PC-3 (cell line): ENCODE measurements around the gene INSYN2A. TPM values are rescaled to one million over a fixed set of nuclear protein-coding genes. Genes with fewer than 3 reads are reported as not detected.
A peak's percentile ranks its signal among the peaks of the same experiment; 100 is the strongest.

ENCODE experiments used
- ATAC-seq: fragments of 200-7000 bp; cut with Tn5 transposase; 2 replicates; pipeline ENCODE4 v1.9.1; 2020; ENCODE audit warnings: mild to moderate bottlenecking, moderate library complexity
- BruUV-seq: library from RNA; stranded (reverse); fragments of 400-500 nt; replicated peaks from 2 replicates; lab custom pipeline; 2021; lab: Mats Ljungman, UMichigan
- CTCF ChIA-PET: fragments of 300-600 bp; sonication (Branson Sonifier 250); formaldehyde crosslinking; loops from one replicate; lab custom pipeline; 2022; ENCODE audit warnings: antibody characterized with exemption; lab: Charles Lee
- POLR2A ChIA-PET: fragments of 300-600 bp; sonication (Branson Sonifier 250); formaldehyde crosslinking; loops from one replicate; lab custom pipeline; 2022; ENCODE audit warnings: antibody characterized with exemption; ENCODE audit not compliant: unreplicated experiment; lab: Charles Lee
- DNase-seq: peaks from one replicate; pipeline ENCODE4 v3.0.0-alpha.2; 2015
- H2AFZ ChIP-seq: fragments of 300-600 bp; sonication (generic); 2 replicates; pipeline ENCODE4 v1.6.0; 2016; ENCODE audit warnings: antibody characterized with exemption, low read length
- H3F3A ChIP-seq: fragments of 300-600 bp; sonication (generic); one replicate; pipeline ENCODE4 v1.6.0; 2017; ENCODE audit warnings: antibody characterized with exemption, low read length, control low read depth, mild to moderate bottlenecking; ENCODE audit not compliant: unreplicated experiment
- H3K27ac ChIP-seq: fragments of 300-600 bp; sonication (generic); 2 replicates; pipeline ENCODE4 v1.5.1; 2016; ENCODE audit warnings: mild to moderate bottlenecking, low read length
- H3K27me3 ChIP-seq: fragments of 300-600 bp; sonication (generic); 2 replicates; pipeline ENCODE4 v1.6.1; 2016; ENCODE audit warnings: low read length, mixed read lengths
- H3K36me3 ChIP-seq: fragments of 300-600 bp; sonication (generic); 2 replicates; pipeline ENCODE4 v1.6.1; 2016; ENCODE audit warnings: low read depth, mixed run types, low read length, mixed read lengths
- H3K4me1 ChIP-seq: fragments of 300-600 bp; sonication (generic); 2 replicates; pipeline ENCODE4 v1.5.1; 2016; ENCODE audit warnings: low read length; ENCODE audit not compliant: insufficient read depth
- H3K4me2 ChIP-seq: fragments of 300-600 bp; sonication (generic); 2 replicates; pipeline ENCODE4 v1.6.0; 2016; ENCODE audit warnings: low read length
- H3K4me3 ChIP-seq: fragments of 300-600 bp; sonication (generic); 2 replicates; pipeline ENCODE4 v1.5.1; 2016; ENCODE audit warnings: mild to moderate bottlenecking, low read length, mixed read lengths
- H3K79me2 ChIP-seq: fragments of 300-600 bp; sonication (generic); 2 replicates; pipeline ENCODE4 v1.6.1; 2017; ENCODE audit warnings: low read length, mixed read lengths
- H3K9ac ChIP-seq: fragments of 300-600 bp; sonication (generic); 2 replicates; pipeline ENCODE4 v1.6.0; 2016; ENCODE audit warnings: mild to moderate bottlenecking, low read length
- H3K9me2 ChIP-seq: fragments of 300-600 bp; sonication (generic); replicated peaks from 2 replicates; pipeline ENCODE4 v1.6.1; 2016; ENCODE audit warnings: mixed run types, low read length, mixed read lengths
- H3K9me3 ChIP-seq: fragments of 300-600 bp; sonication (generic); 2 replicates; pipeline ENCODE4 v1.6.1; 2016; ENCODE audit warnings: low read length, mixed read lengths
- H4K20me1 ChIP-seq: fragments of 300-600 bp; sonication (generic); 2 replicates; pipeline ENCODE4 v1.6.1; 2016; ENCODE audit warnings: low read length, mixed read lengths
- EZH2 ChIP-seq: fragments of 300-600 bp; sonication (generic); IDR thresholded peaks from one replicate; pipeline ENCODE4 v1.6.1; 2017; ENCODE audit warnings: antibody characterized with exemption, mild to moderate bottlenecking, low read length; ENCODE audit not compliant: unreplicated experiment
- EZH2phosphoT487 ChIP-seq: fragments of 300-600 bp; sonication (generic); IDR thresholded peaks from 2 replicates; pipeline ENCODE4 v1.6.1; 2018; ENCODE audit warnings: mild to moderate bottlenecking, antibody characterized with exemption, low read length, borderline replicate concordance
- intact Hi-C: fragments of 100-400 bp; cut with micrococcal nuclease; formaldehyde crosslinking; loops from 2 replicates; pipeline ENCODE4 v1.9.0; 2023
- total RNA-seq: library from RNA; depleted of rRNA; stranded (reverse); fragments of >200 nt; gene quantifications from 2 replicates; pipeline ENCODE4 v1.2.3, GENCODE V29; 2014
- TF ChIP-seq, protein P1 (sequence below): fragments of 300-600 bp; sonication (generic); conservative IDR thresholded peaks from 2 replicates; pipeline ENCODE4 v1.5.1; 2017; ENCODE audit warnings: antibody characterized with exemption, low read depth, mild to moderate bottlenecking, low read length

Gene INSYN2A
- total RNA-seq, 1 experiment from 2014 or later: not detected

DNA sequence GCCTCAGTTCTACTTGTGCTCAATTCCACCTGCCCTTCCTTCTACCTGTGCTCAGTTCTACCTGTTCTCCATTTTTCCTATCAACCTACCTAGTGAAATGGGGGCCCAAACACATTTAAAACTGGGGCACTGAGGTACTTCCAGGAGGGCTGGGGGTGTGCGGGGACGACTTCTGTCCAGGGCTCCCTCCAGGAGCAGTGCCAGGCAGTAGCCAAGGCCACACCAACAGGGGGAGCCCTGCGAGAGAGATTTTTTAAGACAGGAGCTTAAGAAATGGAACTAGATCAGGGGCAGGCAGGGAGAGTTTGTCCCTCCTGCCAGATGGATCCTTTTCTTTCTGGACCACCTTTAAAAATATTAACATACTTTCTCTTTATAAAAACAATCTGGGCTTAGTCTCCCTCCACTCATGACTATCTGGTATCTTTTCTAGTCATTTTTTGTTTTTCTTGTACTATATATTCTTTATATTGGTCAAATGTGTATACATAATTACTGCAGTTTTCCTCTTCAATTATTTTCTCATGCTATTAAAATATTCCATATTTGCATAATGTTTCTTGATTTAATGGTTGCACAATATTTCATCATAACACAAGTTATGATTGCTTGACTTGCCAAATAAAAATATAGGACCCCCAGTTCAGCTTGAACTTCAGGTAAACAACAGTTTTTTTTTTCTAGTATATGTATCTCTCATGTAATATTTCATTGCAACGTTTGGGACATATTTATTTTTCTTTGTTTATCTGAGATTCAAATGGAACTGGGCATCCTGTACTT lies 47.3 kb upstream of the INSYN2A start:
- Histone ChIP-seq H3K9me3 (no peaks in the 10 kb centered on the region), H3K9ac (no peak overlapping the region), H3K79me2 (no peaks in the 10 kb centered on the region), H3K27ac (no peak overlapping the region), H3F3A (no peaks in the 10 kb centered on the region), H3K36me3 (no peaks in the 10 kb centered on the region), H3K4me3 (no peak overlapping the region), H3K9me2 (no peaks in the 10 kb centered on the region), H3K4me1 (no peaks in the 10 kb centered on the region), H3K4me2 (no peak overlapping the region), H4K20me1 (no peaks in the 10 kb centered on the region), H2AFZ (no peak overlapping the region), H3K27me3 (no peaks in the 10 kb centered on the region)
- peak; percentile 73 for ATAC-seq
- peak; percentile 50 for DNase-seq
- ChIA-PET CTCF (interaction anchor here (0.6 kb wide), 2 partner anchors 9 to 152 kb away, joined by 3 read pairs; no protein-coding TSS in a partner anchor), POLR2A (no interaction called here)
- BruUV-seq: no TSS peak
- intact Hi-C loops: no loop called here
- TF ChIP-seq, protein P1, sequence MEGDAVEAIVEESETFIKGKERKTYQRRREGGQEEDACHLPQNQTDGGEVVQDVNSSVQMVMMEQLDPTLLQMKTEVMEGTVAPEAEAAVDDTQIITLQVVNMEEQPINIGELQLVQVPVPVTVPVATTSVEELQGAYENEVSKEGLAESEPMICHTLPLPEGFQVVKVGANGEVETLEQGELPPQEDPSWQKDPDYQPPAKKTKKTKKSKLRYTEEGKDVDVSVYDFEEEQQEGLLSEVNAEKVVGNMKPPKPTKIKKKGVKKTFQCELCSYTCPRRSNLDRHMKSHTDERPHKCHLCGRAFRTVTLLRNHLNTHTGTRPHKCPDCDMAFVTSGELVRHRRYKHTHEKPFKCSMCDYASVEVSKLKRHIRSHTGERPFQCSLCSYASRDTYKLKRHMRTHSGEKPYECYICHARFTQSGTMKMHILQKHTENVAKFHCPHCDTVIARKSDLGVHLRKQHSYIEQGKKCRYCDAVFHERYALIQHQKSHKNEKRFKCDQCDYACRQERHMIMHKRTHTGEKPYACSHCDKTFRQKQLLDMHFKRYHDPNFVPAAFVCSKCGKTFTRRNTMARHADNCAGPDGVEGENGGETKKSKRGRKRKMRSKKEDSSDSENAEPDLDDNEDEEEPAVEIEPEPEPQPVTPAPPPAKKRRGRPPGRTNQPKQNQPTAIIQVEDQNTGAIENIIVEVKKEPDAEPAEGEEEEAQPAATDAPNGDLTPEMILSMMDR: peak; percentile 73
- no peak for TF ChIP-seq EZH2phosphoT487
- no peak for TF ChIP-seq EZH2

DNA sequence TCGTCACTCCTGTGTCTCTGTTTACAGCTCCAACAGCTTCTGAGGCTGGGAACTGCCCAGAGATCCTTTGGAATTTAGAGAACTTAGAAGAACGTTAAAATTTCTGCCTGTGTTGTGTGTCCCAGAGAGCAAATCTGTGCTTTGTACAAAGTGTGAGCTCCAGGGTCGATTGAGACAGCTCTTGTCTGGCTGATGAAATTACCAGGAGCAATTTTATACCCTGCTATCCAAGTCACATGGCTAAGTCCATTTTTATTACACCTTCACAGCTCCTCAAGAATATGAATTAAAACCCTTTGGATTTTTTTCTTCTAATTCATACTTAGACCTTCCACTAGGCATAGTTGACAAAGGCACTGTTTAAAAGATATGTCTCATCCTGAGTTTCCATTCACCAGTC lies 46.5 kb upstream of the INSYN2A start:
- BruUV-seq: no TSS peak
- Histone ChIP-seq H3F3A (no peaks in the 10 kb centered on the region), H3K27me3 (no peaks in the 10 kb centered on the region), H3K36me3 (no peaks in the 10 kb centered on the region), H3K9me2 (no peaks in the 10 kb centered on the region), H3K9me3 (no peaks in the 10 kb centered on the region), H4K20me1 (no peaks in the 10 kb centered on the region), H3K4me2 (no peak overlapping the region), H3K4me3 (no peak overlapping the region), H2AFZ (no peak overlapping the region), H3K27ac (no peak overlapping the region), H3K9ac (no peak overlapping the region), H3K79me2 (no peaks in the 10 kb centered on the region), H3K4me1 (no peaks in the 10 kb centered on the region)
- ChIA-PET CTCF (interaction anchor here (0.6 kb wide), 1 partner anchor 152 kb away, joined by 3 read pairs; no protein-coding TSS in a partner anchor), POLR2A (no interaction called here)
- no peak for DNase-seq
- no peak for ATAC-seq
- intact Hi-C loops: no loop called here
- TF ChIP-seq, protein P1: no peak
- TF ChIP-seq EZH2phosphoT487 (no peak), EZH2 (no peak)

DNA sequence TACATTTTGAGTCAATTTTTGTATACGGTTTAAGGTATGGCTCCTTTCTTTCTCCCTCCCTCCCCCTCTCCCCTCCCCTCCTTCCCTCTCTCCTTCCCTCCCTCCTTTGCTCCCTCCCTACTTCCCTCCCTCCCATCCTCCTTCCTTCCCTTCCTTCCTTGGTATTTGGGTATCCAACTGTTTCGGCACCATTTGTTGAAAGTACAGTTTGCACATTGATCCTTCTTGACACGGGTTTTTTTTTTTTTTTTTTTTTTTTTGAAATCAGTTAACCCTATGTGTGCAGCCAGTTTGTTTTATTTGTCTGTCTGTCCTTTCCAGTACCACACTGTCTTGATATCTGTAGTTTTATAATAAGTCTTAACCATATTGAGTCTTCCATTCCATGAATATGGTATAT lies 39.9 kb upstream of the INSYN2A start:
- Histone ChIP-seq H3K4me1 (no peaks in the 10 kb centered on the region), H3K36me3 (no peaks in the 10 kb centered on the region), H4K20me1 (no peaks in the 10 kb centered on the region), H3K4me2 (no peak overlapping the region), H3K9me2 (no peaks in the 10 kb centered on the region), H3K27me3 (no peaks in the 10 kb centered on the region), H2AFZ (no peak overlapping the region), H3K4me3 (no peak overlapping the region), H3K9me3 (no peaks in the 10 kb centered on the region), H3F3A (no peaks in the 10 kb centered on the region), H3K27ac (no peak overlapping the region), H3K9ac (no peak overlapping the region), H3K79me2 (no peaks in the 10 kb centered on the region)
- intact Hi-C loops: no loop called here
- no peak for TF ChIP-seq EZH2
- TF ChIP-seq, protein P1: no peak
- no peak for TF ChIP-seq EZH2phosphoT487
- ATAC-seq (no peak), DNase-seq (no peak)
- CTCF ChIA-PET: no interaction called here
- BruUV-seq: no TSS peak
- POLR2A ChIA-PET: no interaction called here
